DND-41 (cell line): ENCODE results near the gene AHRR.
"Not testable (repeated sequence)": the region's sequence is repeated elsewhere in the genome, so short reads cannot be mapped to it uniquely, and the experiment has no call there.

ENCODE experiments used
- ATAC-seq: fragments of 200-7000 bp; cut with Tn5 transposase; 3 replicates; pipeline ENCODE4 v1.9.1; 2021; ENCODE audit warnings: low read depth; ENCODE audit not compliant: insufficient read depth
- DNase-seq: peaks from one replicate; pipeline ENCODE4 v3.0.0-alpha.2; 2020
- H2AFZ ChIP-seq: 2 replicates; pipeline ENCODE4 v1.6.0; 2012; ENCODE audit warnings: low read depth, low read length
- H3K27ac ChIP-seq: 2 replicates; pipeline ENCODE4 v1.5.1; 2012; ENCODE audit warnings: low read length, inconsistent platforms
- H3K27me3 ChIP-seq: fragments of 200-600 bp; sonication (generic); 2 replicates; pipeline ENCODE4 v1.6.0; 2012; ENCODE audit warnings: low read length, mild to moderate bottlenecking, inconsistent platforms; ENCODE audit not compliant: insufficient read depth, poor library complexity
- H3K36me3 ChIP-seq: 2 replicates; pipeline ENCODE4 v1.5.1; 2012; ENCODE audit warnings: low read length, inconsistent platforms; ENCODE audit not compliant: insufficient read depth
- H3K4me1 ChIP-seq: 2 replicates; pipeline ENCODE4 v1.5.1; 2012; ENCODE audit warnings: mild to moderate bottlenecking, low read length; ENCODE audit not compliant: insufficient read depth
- H3K4me2 ChIP-seq: 2 replicates; pipeline ENCODE4 v1.6.0; 2012; ENCODE audit warnings: mild to moderate bottlenecking, moderate library complexity, low read length, inconsistent platforms; ENCODE audit not compliant: insufficient read depth
- H3K4me3 ChIP-seq, 2 experiments: fragments of 200-600 bp in 1 of 2; shearing (Covaris generic) in 1 of 2; 2 replicates each; pipeline ENCODE4 v1.5.1; 2012 to 2016; ENCODE audit warnings: inconsistent platforms in 2 of 2, low read length in 2 of 2, mild to moderate bottlenecking in 2 of 2, low read depth in 1 of 2, moderate library complexity in 1 of 2
- H3K79me2 ChIP-seq: 2 replicates; pipeline ENCODE4 v1.6.0; 2012; ENCODE audit warnings: low read length, inconsistent platforms; ENCODE audit not compliant: insufficient read depth
- H3K9ac ChIP-seq: 2 replicates; pipeline ENCODE4 v1.6.0; 2012; ENCODE audit warnings: low read depth, mild to moderate bottlenecking, inconsistent platforms, low read length, moderate library complexity
- H3K9me3 ChIP-seq: 2 replicates; pipeline ENCODE4 v1.5.1; 2012; ENCODE audit warnings: low read length, moderate library complexity, mild to moderate bottlenecking, inconsistent platforms; ENCODE audit not compliant: insufficient read depth, severe bottlenecking
- H4K20me1 ChIP-seq: 2 replicates; pipeline ENCODE4 v1.6.0; 2012; ENCODE audit warnings: low read length; ENCODE audit not compliant: insufficient read depth
- EZH2 ChIP-seq: IDR thresholded peaks from 3 replicates; pipeline ENCODE4 v1.6.1; 2012; ENCODE audit warnings: borderline replicate concordance, low read depth, mild to moderate bottlenecking, moderate library complexity, low read length, inconsistent platforms; ENCODE audit not compliant: severe bottlenecking
- TF ChIP-seq, protein P1 (sequence below): IDR thresholded peaks from 2 replicates; pipeline ENCODE4 v1.5.1; 2012; ENCODE audit warnings: borderline replicate concordance, low read length, moderate library complexity, mild to moderate bottlenecking; ENCODE audit not compliant: poor library complexity, severe bottlenecking; ENCODE audit errors: extremely low read depth

Gene AHRR

GRCh38 chr5:485946-486491, 164.5 kb downstream of the AHRR start:
- no peaks in the 10 kb centered on the region for H4K20me1 ChIP-seq
- no peak for TF ChIP-seq EZH2
- TF ChIP-seq, protein P1, sequence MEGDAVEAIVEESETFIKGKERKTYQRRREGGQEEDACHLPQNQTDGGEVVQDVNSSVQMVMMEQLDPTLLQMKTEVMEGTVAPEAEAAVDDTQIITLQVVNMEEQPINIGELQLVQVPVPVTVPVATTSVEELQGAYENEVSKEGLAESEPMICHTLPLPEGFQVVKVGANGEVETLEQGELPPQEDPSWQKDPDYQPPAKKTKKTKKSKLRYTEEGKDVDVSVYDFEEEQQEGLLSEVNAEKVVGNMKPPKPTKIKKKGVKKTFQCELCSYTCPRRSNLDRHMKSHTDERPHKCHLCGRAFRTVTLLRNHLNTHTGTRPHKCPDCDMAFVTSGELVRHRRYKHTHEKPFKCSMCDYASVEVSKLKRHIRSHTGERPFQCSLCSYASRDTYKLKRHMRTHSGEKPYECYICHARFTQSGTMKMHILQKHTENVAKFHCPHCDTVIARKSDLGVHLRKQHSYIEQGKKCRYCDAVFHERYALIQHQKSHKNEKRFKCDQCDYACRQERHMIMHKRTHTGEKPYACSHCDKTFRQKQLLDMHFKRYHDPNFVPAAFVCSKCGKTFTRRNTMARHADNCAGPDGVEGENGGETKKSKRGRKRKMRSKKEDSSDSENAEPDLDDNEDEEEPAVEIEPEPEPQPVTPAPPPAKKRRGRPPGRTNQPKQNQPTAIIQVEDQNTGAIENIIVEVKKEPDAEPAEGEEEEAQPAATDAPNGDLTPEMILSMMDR = no peak
- no peak overlapping the region for H3K4me2 ChIP-seq
- DNase-seq (no peak), ATAC-seq (no peak)
- no peak overlapping the region for H3K4me3 ChIP-seq
- H3K36me3 ChIP-seq = no peaks in the 10 kb centered on the region
- H3K9ac ChIP-seq = no peak overlapping the region
- H3K27me3 ChIP-seq = no peaks in the 10 kb centered on the region
- H3K9me3 ChIP-seq = no peaks in the 10 kb centered on the region
- H3K79me2 ChIP-seq = no peaks in the 10 kb centered on the region
- H3K27ac ChIP-seq = no peak overlapping the region
- H2AFZ ChIP-seq = no peak overlapping the region
- no peaks in the 10 kb centered on the region for H3K4me1 ChIP-seq

GRCh38 chr5:486597-486996, 165.1 kb downstream of the AHRR start:
- H2AFZ ChIP-seq, H3K4me3 ChIP-seq, H3K4me1 ChIP-seq, ATAC-seq, H3K79me2 ChIP-seq, DNase-seq, H3K36me3 ChIP-seq, H3K9ac ChIP-seq, H3K27ac ChIP-seq, H3K9me3 ChIP-seq, H4K20me1 ChIP-seq, H3K27me3 ChIP-seq, H3K4me2 ChIP-seq: not testable (repeated sequence)
